ENCODE data around the gene HIF3A.

DNA sequence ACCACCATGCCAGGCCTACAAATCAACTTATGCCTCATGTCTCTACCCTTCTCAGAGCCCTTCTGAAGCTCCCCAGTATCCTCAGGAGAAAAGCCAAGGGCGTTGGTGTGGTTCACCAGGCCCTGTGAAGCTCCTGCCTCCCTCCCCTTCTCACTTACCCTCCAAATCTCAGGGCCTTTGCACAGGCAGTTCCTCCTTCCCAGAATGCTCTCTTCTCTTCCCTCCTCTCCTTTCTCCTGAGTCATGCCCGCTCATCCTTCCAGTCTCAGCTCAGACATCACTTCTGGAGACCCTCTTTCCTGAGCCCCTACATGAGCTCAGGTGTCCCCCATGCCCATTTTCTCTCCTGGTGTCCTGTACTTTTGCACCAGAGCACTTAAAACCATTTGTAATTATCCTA, 20.5 kb downstream of the HIF3A start:
- TF ChIP-seq, protein P1, sequence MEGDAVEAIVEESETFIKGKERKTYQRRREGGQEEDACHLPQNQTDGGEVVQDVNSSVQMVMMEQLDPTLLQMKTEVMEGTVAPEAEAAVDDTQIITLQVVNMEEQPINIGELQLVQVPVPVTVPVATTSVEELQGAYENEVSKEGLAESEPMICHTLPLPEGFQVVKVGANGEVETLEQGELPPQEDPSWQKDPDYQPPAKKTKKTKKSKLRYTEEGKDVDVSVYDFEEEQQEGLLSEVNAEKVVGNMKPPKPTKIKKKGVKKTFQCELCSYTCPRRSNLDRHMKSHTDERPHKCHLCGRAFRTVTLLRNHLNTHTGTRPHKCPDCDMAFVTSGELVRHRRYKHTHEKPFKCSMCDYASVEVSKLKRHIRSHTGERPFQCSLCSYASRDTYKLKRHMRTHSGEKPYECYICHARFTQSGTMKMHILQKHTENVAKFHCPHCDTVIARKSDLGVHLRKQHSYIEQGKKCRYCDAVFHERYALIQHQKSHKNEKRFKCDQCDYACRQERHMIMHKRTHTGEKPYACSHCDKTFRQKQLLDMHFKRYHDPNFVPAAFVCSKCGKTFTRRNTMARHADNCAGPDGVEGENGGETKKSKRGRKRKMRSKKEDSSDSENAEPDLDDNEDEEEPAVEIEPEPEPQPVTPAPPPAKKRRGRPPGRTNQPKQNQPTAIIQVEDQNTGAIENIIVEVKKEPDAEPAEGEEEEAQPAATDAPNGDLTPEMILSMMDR (IDR thresholded peaks at IDR 0.05): no peak
- TF ChIP-seq ZFX (IDR thresholded peaks at IDR 0.05; ENCODE audit: borderline replicate concordance): no peak
